ENCODE measurements around the gene PRDM1.

- TF ChIP-seq CTCF (tag by site-specific recombination; IDR thresholded peaks at IDR 0.05), result no peak
- TF ChIP-seq KLF16 (tag by site-specific recombination; IDR thresholded peaks at IDR 0.05), result no peak
- TF ChIP-seq ZNF639 (tag by site-specific recombination; IDR thresholded peaks at IDR 0.05), result no peak
- TF ChIP-seq ELK4 (IDR thresholded peaks at IDR 0.05; ENCODE audit: borderline replicate concordance, low read depth, low read length), result no peak
- TF ChIP-seq ZNF768 (tag by site-specific recombination; IDR thresholded peaks at IDR 0.05), result no peak
- TF ChIP-seq KLF8 (tag by site-specific recombination; IDR thresholded peaks at IDR 0.05), result no peak
- TF ChIP-seq ZNF37A (tag by site-specific recombination; IDR thresholded peaks at IDR 0.05), result no peak
- no peak for TF ChIP-seq ZBTB1 (tag by site-specific recombination; IDR thresholded peaks at IDR 0.05)
These were observed 34.9 kb upstream of the PRDM1 start for GRCh38 chr6:106051226-106051625.
